HG03139 (cell line): ENCODE measurements around the gene OPN1SW.

ENCODE experiments used
- ATAC-seq: cut with Tn5 transposase; IDR thresholded peaks from one replicate; pipeline ENCODE4 v1.9.1; 2021; ENCODE audit not compliant: unreplicated experiment

The OPN1SW gene

GRCh38 chr7:128775744-128776474 is at the start of gene OPN1SW:
Gene OPN1SW, minus strand, starts transcription at chr7:128775794. Its CDS starts 13 bp downstream, at chr7:128775781.
- no peak for ATAC-seq

DNA sequence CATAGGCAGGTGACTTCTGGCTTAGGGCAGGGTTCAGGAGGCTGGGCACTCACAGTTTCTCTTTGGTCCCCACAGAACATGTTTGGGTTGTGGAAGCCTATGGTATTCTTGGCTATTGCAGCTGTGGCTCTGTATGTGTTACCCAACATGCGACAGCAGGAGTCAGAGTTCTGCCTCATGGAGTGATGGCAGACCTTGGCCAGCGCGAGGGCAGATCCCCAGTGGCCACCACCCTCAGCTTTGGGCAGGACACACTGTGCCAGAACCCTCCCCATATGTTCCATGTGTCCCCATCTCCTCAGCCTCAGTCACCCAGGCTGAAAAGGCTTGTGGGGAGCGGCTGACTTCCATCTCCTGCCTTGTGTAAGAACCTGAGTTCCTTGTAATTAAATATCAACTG is 46.1 kb upstream of the OPN1SW start:
- ATAC-seq, result no peak

- no peak for ATAC-seq
Observed at GRCh38 chr7:128818694-128819093, 43.1 kb upstream of the OPN1SW start.

- ATAC-seq, result no peak
Observed at GRCh38 chr7:128815289-128815942, 39.8 kb upstream of the OPN1SW start.

DNA sequence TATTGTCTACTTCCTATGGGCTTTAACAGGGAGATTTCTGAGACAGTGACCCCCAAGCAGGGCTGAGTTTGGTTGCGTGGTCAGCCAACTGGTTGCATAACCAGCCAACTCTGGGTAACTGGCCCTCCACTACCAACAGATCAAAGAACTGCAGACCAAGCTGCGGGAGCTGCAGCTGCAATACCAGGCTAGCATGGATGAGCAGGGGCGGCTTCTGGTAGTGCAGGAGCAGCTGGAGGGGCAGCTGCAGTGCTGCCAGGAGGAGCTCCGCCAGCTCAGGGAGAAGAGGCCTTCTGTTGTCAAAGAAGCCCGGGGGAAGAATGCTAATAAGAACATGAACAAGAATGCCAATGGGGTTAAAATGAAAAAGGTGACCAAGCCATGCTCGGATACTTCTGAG is 38.9 kb upstream of the OPN1SW start:
- ATAC-seq, result no peak

DNA sequence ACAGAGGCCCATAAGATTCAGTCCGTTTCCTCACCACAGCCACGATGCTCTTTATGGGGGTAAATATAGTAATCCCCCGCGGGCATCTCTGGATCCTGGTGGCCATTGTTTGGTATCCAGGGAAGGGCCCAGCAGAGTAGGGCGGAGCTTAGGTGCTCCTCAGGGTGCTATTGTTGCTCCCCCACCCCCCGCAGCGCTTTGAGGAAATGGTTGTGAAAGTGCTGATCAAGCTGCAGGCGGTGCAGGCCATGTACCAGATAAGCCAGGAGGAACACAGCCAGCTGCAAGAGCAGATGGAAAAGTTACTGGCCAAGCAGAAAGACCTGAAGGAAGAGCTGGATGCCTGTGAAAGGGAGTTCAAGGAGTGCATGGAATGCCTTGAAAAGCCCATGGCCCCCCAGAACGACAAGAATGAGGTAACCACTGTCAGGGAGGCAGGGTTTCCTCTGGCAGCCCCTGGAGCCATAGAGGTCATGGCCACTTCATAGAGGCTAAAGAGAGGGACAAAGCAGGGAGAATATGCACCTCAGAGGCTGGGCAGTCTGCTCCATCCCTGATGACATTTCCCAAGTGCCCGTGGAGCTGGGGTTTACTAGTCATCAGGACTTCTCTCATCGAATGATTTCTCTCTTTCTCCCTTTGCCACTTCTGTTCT is 37.0 kb upstream of the OPN1SW start:
- ATAC-seq, result no peak

GRCh38 chr7:128811631-128812430 is 36.2 kb upstream of the OPN1SW start:
- ATAC-seq, result no peak

DNA sequence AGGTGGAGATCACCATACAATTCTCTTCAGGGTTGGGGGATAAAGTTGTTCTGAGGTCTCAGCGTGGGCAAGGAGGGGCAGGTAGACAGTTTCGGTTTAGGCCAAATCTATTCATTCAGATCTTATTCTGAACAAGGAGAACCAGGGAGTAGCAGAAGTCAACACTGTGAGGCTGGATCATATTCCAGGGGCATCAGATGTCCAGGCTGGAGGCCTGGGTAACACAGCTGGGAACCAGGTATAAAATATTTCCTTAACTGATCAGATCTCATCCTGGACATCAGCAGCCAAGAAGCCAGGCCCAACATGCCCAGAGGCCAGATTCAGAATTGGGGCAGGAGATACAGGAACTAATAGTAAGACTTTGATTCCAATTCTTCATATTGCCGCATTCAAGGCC is 35.4 kb upstream of the OPN1SW start:
- ATAC-seq, result no peak

- ATAC-seq, result no peak
Observed at GRCh38 chr7:128810473-128810872, 34.9 kb upstream of the OPN1SW start.

DNA sequence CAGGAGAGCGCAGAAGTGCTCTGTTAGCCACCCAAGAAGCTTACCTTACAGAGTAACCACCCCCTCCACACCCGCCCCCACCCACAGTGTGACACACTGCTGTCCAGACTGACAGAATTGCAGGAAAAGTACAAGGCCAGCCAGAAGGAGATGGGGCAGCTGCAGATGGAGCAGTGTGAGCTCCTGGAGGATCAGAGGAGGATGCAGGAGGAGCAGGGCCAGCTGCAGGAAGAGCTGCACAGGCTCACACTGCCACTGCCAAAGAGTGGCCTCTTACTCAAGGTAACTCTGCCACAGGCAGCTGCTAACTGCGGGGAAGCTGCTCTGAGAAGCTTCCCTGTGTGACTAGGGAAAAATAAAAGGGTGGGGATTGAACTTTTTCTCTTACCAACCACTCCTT is 33.8 kb upstream of the OPN1SW start:
- no peak for ATAC-seq

GRCh38 chr7:128807191-128807590 is 31.6 kb upstream of the OPN1SW start:
- ATAC-seq, result no peak

- ATAC-seq, result no peak
Observed at GRCh38 chr7:128805225-128805624, 29.6 kb upstream of the OPN1SW start.

GRCh38 chr7:128804484-128804883 is 28.9 kb upstream of the OPN1SW start:
- no peak for ATAC-seq

DNA sequence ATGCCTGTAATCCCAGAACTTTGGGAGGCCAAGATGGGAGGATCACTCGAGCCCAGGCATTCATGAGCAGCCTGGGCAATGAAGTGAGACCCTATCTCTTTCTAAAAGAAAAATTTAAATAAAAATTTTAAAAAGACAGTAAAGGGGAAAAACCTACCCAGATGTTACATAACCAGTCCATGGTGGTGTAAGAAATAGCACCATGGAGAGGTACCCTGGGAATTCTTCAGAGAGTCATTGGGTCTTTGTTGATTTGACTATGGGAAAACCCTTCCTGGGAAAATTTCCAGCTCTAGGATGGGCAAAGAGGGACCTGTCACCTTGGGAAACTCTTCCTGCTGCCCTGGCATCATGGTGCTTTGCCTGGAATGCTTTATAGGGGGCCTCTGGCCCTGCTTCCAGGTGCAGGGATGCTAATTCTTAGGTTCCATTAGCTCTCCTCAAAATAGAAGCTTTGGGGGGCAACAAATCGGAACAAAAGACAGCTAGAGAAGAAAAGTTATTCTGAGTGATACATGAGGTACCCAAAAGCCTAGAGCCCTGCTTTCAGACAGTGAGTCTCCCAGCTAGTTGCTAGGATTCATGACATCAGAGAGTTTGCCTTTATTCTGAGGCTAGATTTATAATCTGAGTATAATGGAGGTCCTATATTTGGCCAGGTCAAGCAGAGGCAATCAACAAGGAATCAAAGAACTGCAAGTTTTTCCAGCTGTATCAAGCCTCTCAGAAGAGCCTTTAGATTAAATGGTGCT is 26.2 kb upstream of the OPN1SW start:
- ATAC-seq, result no peak

DNA sequence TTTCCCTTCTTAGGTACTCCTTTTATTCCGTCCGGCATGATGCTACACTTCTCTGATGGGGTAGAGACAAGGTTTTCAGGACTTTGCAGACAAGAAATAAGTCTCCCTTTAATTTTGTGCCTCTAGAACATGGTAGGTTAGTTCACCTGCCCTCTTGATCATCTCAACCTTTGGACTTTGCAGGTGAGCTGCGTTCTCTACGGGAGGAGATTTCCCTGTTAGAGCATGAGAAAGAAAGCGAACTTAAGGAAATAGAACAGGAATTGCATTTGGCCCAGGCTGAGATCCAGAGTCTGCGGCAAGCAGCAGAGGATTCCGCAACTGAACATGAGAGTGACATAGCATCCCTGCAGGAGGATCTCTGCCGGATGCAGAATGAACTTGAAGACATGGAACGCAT is 25.4 kb upstream of the OPN1SW start:
- no peak for ATAC-seq

GRCh38 chr7:128800567-128800966 is 25.0 kb upstream of the OPN1SW start:
- ATAC-seq, result no peak

DNA sequence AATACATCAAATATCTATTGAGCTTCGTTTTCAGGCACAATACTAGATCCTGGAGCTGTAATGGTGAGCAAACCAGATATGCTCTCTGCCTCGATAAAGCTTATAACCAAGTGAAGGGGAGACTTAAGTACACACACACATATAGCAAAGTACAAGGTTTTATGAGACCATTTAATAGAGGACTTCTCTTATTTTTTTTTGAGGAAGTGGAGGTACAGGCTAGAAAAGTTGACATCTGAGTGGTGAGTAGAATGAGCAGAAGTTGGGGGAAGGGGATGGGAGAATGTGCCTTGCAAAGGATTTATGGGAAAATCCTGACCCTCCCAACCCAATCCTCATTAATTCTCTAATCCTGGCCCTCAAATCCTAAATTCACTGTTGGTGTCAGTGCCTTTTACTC is 23.9 kb upstream of the OPN1SW start:
- no peak for ATAC-seq

GRCh38 chr7:128796327-128796726 is 20.7 kb upstream of the OPN1SW start:
- ATAC-seq, result no peak

DNA sequence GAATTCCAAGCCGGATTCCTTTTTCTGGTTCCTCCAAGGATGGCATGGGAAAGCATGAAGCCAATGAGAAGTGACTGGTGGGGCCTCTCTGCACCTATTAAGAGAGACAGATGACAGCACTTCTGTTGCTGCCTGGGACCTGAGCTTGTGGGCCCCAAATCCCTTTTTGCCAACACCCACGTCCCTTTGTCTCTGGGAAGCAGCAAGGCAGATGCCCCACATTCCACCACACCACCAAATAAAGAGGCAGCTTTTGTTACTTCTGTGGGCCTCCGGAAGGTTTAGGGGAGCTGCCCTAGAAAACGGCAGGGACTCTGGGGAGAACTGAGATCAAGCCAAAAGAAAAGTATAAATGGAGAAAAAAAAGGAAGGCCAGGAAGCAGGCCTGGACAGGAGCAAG is 19.5 kb upstream of the OPN1SW start:
- no peak for ATAC-seq

DNA sequence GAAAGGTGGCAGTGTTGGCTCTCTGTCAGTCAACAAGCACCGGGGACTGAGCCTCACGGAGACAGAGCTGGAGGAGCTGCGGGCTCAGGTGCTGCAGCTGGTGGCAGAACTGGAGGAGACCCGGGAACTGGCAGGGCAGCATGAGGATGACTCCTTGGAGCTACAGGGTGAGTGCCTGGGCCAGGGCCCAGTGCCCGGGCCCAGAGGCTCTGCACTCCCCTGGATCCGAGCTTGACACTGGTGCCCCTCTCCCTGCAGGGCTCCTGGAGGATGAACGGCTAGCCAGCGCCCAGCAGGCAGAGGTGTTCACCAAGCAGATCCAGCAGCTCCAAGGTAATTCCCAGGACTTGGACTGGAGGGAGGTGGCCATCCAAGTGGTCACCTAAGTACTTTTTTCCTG is 18.8 kb upstream of the OPN1SW start:
- ATAC-seq, result no peak

- ATAC-seq, result no peak
Observed at GRCh38 chr7:128794020-128794419, 18.4 kb upstream of the OPN1SW start.
